Left ventricle myocardium superior (tissue), 1 donor: ENCODE results near the gene NCOA5. TPM values are rescaled to one million over a fixed set of nuclear protein-coding genes. Genes with fewer than 3 reads are reported as not detected.

ENCODE experiments used
- ATAC-seq: fragments of 200-7000 bp; cut with Tn5 transposase; one replicate; pipeline ENCODE4 v1.9.1; 2020; ENCODE audit warnings: mild to moderate bottlenecking, moderate library complexity
- DNase-seq: peaks from one replicate; pipeline ENCODE4 v3.0.0-alpha.2; 2020
- intact Hi-C: fragments of 100-400 bp; cut with micrococcal nuclease; formaldehyde crosslinking; loops from one replicate; pipeline ENCODE4 v1.11.0; 2022
- total RNA-seq: library from RNA; stranded (reverse); fragmentation: NEBNext Ultra II Directional; extraction: Animal tissue kit (Norgen Biotek cat#: 25700); gene quantifications from one replicate; pipeline ENCODE4 v1.2.1, GENCODE V29; 2021
- donor health status: DM: no; HTN: yes; CAD: no; lungs with severe emphysema.

The NCOA5 gene
- total RNA-seq, 1 donor from 2014 or later = 19.4 TPM

DNA sequence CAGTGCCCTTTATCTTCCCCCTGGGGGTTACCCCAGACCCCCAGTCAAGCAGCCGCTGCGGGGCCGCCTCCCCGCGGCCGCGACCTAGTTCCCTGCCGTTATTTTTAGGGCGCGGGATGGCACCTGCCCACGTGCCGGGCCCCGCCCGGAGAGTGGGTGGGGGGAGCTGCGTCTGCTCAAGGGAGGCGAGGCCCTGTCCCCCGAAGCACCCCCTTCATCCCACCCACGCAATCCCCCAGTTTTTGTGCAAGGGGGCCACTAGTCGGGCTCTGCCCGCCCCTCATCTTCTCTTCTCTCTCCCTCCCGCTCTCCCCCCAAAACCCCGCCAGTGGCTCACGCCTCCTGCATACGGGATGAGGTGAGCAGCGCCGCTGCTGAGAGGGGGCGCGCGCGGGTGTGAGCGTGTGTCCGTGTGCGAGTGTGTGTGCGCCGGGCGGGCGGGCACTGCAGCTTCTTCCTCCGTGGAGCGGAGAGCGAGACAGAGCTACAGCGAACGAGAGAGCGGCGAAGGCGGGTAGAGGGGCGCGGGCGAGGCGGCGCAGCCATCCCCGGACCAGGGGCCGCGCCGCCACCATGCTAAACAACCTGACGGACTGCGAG lies 60.9 kb downstream of the NCOA5 start, which contains the start of gene SLC12A5:
Gene SLC12A5 (plus strand): TSS at position 444 of the 600 bp plus-strand sequence. CDS start 130 bp downstream, at position 574.
- intact Hi-C loops = no loop called here
- DNase-seq (no peak), ATAC-seq (no peak)

DNA sequence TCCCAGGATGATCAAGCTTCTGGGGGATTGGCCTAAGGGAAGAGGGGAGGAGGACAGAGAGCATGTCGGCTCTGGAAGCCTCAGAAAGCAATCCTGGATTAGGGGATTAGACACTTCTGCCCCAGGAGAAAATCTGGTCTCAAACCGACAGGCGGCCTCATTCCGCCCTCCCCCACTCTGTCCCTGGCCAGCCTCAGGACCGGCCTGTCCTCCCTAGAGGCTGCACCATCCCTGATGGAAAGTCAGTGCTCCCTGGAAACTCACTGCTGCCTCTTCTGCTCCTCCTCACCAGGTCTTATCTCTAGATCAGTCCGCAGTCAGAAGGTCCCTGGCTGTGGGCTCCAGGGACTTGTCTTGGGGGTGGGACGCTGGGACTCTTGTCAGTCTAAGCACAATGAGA lies 61.7 kb downstream of the NCOA5 start:
- ATAC-seq (no peak), DNase-seq (no peak)
- intact Hi-C loops = no loop called here

DNA sequence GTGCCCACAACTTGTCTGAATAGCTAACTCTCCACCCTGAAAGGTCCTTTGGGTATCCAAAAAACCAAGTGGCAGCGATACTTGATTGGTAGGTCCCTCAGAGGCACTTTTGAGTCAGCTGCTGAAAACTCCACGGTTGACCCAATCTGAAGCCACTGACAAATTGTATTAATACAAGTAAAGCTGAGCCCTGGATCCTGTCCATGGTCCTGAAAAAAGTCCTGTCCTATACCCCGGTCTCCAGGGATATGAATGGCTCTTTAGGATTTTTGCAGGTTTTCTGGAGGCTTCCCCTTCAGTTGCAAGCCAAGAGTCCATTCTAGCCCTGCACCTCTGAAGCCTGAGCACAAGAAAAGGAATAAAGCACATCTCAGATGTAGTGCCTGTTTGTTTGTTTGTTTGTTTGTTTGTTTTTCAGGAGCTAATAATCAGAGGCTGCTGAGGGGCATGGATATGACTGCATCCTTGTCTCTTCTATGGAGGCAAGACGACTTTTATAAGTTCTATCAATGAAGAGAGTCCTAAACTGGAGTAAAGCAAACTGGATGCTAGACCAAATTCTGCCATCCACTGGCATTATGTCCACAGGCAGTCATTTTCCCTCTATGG lies 62.4 kb downstream of the NCOA5 start:
- intact Hi-C loops = no loop called here
- peak; percentile 15 for ATAC-seq
- DNase-seq = no peak

DNA sequence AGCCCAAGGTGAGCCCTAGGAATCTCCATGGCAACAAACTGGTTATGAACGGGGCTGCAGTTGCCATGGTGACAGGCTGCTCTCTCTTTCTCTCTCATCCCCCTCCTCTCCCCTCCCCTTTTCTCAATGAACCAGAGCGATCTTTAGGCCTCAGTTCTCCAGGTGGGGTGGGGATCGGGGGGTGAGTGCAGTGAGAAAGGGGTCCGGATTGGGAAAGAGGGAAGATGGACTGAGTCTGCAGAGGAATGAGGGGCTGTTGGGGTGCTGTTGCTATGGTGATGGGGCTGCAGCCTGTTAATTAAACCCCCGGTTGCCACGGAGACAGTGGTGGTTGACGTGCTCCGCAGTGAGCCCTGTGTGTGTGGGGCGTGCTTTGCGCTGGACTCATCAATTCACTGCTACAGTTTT lies 64.4 kb downstream of the NCOA5 start:
- DNase-seq (no peak), ATAC-seq (no peak)
- intact Hi-C loops = no loop called here

DNA sequence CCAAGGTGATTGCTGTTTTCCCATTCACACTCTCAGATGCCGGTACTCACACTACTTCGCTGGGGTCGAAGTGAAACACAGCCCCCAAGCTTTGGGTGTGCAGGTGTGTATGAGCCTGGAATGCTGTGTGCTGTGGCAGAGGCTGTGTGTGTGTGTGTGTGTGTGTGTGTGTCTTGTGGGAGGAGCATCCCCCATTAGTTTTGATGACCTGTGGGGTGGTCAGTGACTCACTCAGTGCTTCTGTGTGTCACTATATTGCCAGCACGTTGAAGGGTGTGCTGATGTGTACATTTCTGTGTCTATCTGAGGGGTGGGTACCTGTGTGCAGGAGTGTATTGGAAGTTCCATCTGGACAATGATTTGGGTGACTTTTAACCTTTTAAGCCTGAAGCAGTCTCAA lies 65.8 kb downstream of the NCOA5 start:
- DNase-seq (no peak), ATAC-seq (no peak)
- intact Hi-C loops = no loop called here

DNA sequence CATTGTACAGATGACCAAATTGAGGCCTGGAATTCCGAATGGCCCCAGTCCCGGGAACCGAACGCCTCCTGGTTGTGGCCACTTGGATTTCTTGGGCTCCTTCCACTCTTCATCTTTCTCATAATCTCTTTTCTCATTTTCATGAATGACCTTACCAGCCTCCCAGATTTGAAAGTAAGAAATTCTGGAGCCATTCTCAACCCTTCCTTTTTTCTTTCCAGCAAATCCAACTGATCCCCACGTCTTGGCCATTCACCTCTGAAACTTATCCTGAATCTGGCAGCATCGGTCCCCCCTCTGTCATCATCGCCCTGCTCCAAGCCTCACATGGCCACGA lies 66.6 kb downstream of the NCOA5 start:
- intact Hi-C loops = no loop called here
- DNase-seq (no peak), ATAC-seq (no peak)

DNA sequence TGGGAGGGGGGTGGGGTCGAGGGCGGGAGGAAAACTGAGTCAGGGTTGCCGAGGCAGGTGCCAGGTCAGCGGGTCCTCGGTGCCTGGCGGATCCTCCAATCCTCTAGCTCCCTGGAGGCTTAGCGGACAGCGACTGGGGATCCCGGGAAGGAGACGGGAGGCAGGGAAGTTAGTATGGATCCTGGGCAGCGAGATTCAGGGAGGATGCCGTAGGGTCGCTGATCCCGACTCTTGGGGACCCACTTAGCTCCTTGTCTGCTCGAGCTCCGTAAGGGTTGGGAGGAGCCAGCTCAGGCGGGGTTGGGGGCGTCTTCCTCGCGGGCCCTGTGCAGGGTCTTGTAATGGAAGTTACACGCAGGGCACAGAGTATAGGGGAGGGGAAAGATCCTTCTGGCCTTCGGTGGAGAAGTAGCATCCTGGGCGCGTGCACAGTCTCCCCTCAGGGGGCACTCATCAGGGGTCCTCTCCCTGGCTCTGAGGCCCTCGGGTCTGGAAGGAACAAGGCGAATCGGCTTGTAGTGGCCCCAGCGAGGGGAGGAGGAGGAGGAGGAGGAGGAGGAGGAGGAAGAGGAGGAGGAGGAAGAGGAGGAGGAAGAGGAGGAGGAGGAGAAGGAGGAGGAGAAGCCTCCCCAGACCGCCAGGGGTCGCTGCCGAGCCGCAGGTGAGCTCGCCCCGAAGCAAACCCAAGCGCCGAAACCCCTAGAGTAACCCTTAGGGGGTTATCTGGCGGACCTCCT lies 67.2 kb downstream of the NCOA5 start:
- DNase-seq (peak; percentile 74), ATAC-seq (peak; percentile 63)
- intact Hi-C loops = no loop called here

DNA sequence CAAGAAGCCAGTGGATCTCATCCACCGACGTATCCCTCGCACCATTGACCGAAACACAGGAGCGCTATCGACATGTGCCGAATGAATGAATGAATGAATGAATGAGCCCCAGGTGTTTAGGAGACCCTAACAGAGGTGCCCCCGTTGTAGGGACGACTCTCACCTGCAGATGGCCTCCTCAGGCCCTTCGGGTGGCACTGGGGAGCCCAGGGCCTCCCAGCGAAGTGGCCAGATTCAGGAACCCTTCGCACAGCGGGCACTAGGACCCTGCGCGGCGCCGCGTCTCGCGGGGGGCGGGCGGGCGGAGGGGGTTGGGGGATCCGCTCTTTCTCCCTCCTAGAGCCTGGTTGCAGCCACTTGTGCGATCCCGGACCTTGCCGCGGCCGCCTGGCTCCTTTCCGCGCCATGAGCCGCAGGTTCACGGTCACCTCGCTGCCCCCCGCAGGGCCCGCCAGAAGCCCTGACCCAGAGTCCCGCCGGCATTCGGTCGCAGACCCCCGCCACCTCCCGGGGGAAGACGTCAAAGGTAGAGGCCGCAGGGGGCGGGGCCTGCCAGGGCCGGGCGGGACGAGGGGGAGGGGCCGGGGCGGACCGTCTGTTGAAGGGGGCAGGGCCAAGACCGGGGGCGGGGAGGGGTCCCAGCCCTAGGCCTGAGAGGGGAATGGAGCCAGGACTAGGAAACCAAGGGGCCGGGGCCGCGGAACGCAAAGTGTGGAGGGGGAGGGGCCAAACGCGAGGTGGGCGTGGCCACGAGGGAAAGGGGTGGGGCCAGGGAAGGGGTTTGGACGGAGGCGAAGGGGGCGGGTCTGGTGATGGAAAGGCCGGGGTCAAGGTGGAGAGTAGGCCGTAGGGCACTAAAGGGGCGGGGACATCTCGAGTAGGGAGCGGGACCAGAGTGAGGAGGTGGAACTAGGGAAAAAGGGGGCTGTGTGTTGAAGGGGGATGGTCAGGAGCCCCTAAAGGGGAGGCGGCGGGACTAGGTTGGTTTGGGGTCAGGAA lies 68.1 kb downstream of the NCOA5 start:
- intact Hi-C loops = no loop called here
- DNase-seq = peak; percentile 36

DNA sequence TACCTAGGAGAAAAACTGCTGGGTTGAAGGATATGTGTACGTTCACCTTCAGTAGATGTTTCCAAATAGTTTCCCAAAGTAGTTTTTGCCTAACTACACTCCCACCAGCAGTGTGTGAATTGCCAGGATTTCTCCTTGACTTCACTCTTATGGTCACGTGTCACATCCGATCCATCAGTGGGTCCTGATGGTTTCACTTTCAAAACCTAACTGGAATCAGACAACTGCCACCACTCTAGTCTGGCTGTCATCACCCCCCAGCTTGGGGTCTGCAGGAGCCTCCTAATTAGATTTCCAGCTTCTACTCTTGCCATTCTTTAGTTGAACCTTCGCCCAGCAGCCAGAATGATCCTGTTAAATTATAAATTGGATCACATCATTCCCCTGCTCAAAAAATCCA lies 69.2 kb downstream of the NCOA5 start:
- ATAC-seq (no peak), DNase-seq (no peak)
- intact Hi-C loops = no loop called here

More for the DNA sequence above, 68.1 kb downstream of the NCOA5 start:
- ATAC-seq = peak; percentile 38

DNA sequence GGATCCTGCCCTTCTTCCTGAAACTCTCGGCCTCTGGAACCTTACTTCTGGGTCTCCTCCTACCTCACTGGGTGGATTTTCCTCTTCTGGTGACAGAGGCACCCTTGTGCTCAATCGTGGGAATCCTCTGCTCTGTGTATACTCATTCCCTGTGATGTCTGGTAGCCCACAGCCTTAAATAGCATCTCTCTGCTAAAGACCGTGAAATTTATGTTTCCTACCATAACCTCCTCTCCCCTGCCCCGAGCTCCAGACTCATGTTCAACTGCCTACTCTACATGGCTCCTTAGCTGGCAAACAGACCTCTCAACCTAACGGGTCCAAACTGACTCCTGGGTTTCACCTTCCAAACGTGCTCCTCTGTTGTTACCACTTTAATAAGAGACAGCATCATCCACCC lies 71.2 kb downstream of the NCOA5 start:
- DNase-seq = no peak
- no peak for ATAC-seq
- intact Hi-C loops = no loop called here

DNA sequence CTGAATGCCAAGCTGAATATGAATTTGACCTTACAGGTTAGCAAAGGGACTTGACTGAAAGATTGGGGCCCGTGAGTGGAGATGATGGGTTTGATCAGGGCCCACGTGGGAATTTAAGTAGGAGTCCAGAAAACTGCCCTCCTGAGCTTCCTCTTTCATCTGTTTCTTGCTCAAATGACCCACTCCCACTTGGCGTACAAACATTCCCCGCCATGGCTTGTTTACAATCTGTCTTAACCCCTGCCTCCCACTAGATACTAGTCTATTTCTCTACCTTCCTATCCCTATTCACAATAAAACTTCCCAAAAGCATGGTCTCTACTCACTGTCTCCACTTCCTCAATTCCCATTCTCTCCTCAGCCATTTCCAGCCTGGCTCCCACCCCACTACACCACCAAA lies 71.7 kb downstream of the NCOA5 start:
- intact Hi-C loops = no loop called here
- ATAC-seq = no peak
- DNase-seq = no peak

DNA sequence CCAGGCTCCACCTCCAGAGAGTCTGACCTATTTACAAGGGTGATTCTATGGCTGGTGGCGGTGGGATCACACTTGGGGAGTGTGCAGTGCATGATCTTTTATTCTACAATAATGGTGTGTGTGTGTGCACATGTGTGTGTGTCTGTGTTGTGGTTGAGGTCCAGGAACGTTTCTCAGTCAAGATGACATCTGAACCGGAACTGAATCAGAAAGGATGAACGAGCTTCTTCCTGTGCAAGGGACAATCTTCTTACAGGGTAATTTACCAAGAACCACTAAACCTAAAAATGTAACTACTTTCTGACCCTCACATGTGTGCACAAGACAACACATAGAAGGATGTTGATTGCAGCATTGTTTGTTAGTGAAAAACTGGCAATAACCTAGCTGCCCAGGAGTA lies 72.5 kb downstream of the NCOA5 start:
- intact Hi-C loops = no loop called here
- no peak for DNase-seq
- ATAC-seq = no peak

DNA sequence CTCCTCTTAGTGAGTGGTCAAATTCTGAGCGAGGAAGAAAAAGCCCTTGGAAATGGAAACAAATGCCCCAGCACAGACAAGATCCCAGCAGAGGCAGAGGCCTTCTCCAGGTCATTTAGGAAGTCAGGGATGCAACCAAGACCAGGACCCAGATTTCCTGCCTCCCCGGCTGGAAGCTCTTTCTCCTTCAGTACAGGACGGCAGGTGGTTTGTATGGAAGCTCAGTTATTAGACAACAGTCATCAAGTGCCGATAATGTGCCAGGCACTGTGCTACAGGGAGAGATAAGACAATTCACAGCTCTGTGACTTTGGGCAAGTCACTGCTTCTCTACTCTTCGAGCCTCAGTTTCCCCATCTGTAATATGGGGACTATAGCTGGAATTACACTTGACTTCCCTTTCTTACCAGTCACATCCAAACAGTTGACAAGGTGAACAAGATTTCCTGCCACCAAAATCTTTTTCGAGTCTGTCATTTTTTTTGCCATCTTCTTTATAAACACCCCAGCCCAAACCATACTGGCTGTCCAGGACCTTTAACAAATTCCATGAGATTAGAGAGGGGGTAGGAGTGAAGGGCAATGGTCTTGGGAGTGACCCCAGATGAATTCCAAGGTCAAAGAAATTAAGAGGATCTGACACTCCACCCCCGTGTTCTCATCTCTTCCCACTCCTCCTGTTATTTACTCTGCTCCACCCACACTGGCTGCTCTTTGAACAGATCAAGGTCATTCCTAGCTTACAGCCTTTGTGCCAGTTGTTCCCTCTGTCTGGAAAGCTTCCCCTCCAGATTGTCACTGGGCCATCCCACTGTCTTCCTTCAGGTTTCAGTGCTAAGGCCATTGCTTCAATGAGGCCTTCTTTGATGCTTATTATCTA lies 75.0 kb downstream of the NCOA5 start:
- intact Hi-C loops = no loop called here

DNA sequence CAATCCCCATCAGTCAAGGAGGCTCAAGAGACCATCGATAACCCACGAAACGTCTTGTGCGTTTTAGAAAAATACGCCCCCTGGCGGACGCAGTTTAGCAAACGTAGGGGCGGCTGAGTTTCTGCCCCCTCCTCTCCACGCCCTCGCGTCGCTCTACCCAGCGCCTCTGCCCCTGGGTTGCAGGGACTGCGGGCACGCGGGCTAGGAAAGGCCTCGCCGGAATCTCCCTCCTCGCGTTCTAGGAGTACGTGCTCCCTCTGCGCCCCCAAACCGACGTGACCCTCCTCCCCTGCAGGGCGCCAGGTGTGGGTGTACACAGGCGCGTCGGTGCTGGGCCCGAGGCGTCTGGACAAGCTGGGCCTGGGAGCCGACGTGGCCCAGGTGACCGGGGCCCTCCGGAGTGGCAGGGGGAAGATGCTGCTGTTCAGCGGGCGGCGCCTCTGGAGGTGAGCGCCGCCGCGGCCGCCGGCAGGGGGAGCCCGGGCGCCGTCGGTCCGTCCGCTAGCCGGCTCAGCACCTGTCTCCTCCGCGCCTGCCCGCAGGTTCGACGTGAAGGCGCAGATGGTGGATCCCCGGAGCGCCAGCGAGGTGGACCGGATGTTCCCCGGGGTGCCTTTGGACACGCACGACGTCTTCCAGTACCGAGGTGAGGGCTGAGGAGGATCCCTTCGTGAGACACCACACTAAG lies 75.8 kb downstream of the NCOA5 start:
- ATAC-seq (peak; percentile 81), DNase-seq (peak; percentile 67)
- intact Hi-C loops = no loop called here

More for the DNA sequence above, 75.0 kb downstream of the NCOA5 start:
- no peak for DNase-seq
- ATAC-seq = no peak

DNA sequence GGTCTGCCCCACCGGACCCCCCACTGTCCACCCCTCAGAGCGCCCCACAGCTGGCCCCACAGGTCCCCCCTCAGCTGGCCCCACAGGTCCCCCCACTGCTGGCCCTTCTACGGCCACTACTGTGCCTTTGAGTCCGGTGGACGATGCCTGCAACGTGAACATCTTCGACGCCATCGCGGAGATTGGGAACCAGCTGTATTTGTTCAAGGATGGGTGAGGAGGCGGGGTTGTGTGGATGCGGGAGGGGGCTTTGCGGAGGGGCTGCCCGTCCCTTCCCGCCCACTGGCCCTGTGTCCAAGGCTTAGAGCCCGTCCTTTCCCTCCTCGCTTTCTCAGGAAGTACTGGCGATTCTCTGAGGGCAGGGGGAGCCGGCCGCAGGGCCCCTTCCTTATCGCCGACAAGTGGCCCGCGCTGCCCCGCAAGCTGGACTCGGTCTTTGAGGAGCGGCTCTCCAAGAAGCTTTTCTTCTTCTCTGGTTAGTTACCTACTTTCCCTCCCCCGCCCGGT lies 76.4 kb downstream of the NCOA5 start:
- DNase-seq (no peak), ATAC-seq (no peak)
- intact Hi-C loops = no loop called here

DNA sequence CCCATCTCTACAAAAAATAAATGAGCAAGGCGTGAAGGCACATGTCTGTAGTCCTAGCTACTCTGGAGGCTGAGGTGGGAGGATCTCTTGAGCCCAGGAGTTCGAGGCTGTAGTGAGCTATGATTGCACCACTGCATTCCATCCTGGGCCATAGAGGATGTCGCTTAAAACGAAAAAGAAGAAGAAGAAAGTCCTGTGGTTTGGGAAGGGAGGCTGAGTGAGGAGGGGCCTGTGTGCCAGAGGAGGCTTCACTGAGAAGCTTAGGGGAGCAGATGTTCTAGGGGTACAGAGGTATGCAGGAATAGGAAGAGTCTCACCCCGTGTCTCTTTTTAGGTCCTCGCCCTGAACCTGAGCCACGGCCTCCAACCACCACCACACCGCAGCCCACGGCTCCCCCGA lies 76.8 kb downstream of the NCOA5 start:
- intact Hi-C loops = no loop called here
- ATAC-seq (no peak), DNase-seq (no peak)

DNA sequence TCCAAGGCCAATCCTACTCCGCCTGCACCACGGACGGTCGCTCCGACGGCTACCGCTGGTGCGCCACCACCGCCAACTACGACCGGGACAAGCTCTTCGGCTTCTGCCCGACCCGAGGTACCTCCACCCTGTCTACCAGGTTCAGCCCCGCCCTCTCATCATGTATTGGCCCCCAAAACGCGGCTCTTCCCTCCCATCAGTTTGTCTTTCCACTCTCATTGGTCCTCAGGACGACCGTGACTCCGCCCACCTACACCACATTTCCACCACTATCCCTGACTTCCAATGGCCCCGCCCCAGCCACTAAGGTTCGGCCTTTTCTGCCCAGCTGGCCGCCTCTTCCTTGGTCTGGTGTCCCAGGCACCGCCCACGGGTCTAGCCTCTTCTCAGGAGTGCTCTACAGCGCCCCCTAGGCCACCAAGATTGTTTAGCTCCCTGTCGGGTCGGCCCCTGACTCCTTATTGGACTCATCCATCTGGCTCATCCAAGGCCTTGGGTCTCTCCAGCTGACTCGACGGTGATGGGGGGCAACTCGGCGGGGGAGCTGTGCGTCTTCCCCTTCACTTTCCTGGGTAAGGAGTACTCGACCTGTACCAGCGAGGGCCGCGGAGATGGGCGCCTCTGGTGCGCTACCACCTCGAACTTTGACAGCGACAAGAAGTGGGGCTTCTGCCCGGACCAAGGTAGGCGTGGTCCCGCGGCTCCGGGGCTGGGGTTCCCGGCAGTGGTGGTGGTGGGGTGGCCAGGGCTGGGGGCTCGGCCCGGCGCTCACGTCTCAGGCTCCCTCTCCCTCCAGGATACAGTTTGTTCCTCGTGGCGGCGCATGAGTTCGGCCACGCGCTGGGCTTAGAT lies 77.9 kb downstream of the NCOA5 start:
- DNase-seq (peak; percentile 67), ATAC-seq (peak; percentile 47)
- intact Hi-C loops = no loop called here
